A549 (cell line): ENCODE measurements around the gene IGF1R.

Experiments used
- BHLHE40 ChIP-seq: IDR thresholded peaks from 2 replicates; pipeline ENCODE4 v1.6.1; 2012; ENCODE audit warnings: low read depth, low read length, inconsistent platforms
- CTCF ChIP-seq: fragments of >200 bp; sonication (Bioruptor Twin); formaldehyde crosslinking; IDR thresholded peaks from 3 replicates; pipeline ENCODE4 v1.5.1; 2016
- HOXA7 ChIP-seq: fragments of 250-450 bp; sonication (Bioruptor Pico); IDR thresholded peaks from 2 replicates; pipeline ENCODE4 v1.5.0; 2020; ENCODE audit warnings: mild to moderate bottlenecking, moderate library complexity
- MAX ChIP-seq: IDR thresholded peaks from 2 replicates; pipeline ENCODE4 v1.6.1; 2012
- POLR2A ChIP-seq: IDR thresholded peaks from 2 replicates; pipeline ENCODE4 v1.6.1; 2012; ENCODE audit warnings: mild to moderate bottlenecking, low read length

DNA sequence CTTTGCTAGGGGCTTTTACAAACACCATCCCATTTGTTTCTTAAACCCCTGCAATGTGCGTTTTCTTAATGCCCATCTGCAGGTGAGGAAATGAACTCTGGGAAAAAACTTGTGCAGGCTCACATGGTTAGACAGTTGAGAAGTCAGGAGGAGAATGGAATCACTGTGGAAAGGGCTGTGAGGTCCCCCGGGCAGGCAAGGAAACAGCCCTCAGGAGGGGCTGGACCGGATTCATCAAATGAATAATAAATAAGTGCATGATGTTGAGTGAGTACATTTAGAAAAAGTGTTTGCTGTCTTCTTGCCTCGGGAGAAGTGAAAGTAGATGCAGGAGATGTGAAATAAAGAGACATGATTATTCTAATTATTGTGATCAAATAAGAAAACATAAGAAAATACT, 282.7 kb downstream of the IGF1R start:
- no peak for TF ChIP-seq MAX
- TF ChIP-seq BHLHE40, result no peak
- no peak for TF ChIP-seq CTCF
- TF ChIP-seq POLR2A, result no peak
- TF ChIP-seq HOXA7 (CRISPR knock-in tag), result no peak
